ENCODE measurements around the gene FILIP1L. TPM values are rescaled to one million over a fixed set of nuclear protein-coding genes. Genes with fewer than 3 reads are reported as not detected.
A peak's percentile ranks its signal among the peaks of the same experiment; 100 is the strongest.

The FILIP1L gene
- total and polyA plus RNA-seq, 2 of the 13 experiments (the other 11 are each of a cell fraction or from before 2014, with no cell fraction given), result 8.1 to 187 TPM

GRCh38 chr3:99817437-99818240 lies 296.7 kb downstream of the FILIP1L start, which contains the start of gene CMSS1 (continued):
- no peak for TF ChIP-seq ZNF775 (CRISPR knock-in tag; IDR thresholded peaks at IDR 0.05; ENCODE audit: borderline replicate concordance)
- TF ChIP-seq TAF15 (IDR thresholded peaks at IDR 0.05; ENCODE audit: low read depth, low read length, poor library complexity, severe bottlenecking), result no peak
- TF ChIP-seq AKNA (CRISPR knock-in tag; IDR thresholded peaks at IDR 0.05; ENCODE audit: borderline replicate concordance), result no peak
- TF ChIP-seq SYNCRIP (IDR thresholded peaks at IDR 0.05; ENCODE audit: insufficient read depth, low read depth, low read length), result no peak
- no peak for TF ChIP-seq SRSF4 (IDR thresholded peaks at IDR 0.05; ENCODE audit: low read depth, low read length, poor library complexity, severe bottlenecking)
- TF ChIP-seq ZNF280D (CRISPR knock-in tag; IDR thresholded peaks at IDR 0.05), result peak; percentile 63; the same call in 1 of the 2 replicates
- peak; percentile 39; the same call in 1 of the 2 replicates for TF ChIP-seq ZNF275 (CRISPR knock-in tag; IDR thresholded peaks at IDR 0.05; ENCODE audit: borderline replicate concordance)
- peak; percentile 34; the same call in 1 of the 2 replicates for TF ChIP-seq ZNF777 (CRISPR knock-in tag; IDR thresholded peaks at IDR 0.05)
- TF ChIP-seq AKAP8 (CRISPR knock-in tag; IDR thresholded peaks at IDR 0.05), result peak; percentile 74; the same call in 1 of the 2 replicates
- TF ChIP-seq ZNF124 (CRISPR knock-in tag; IDR thresholded peaks at IDR 0.05), result no peak
- peak; percentile 93 for TF ChIP-seq FOXC1 (CRISPR knock-in tag; IDR thresholded peaks at IDR 0.05; ENCODE audit: borderline replicate concordance)
- peak; percentile 65; the same call in 1 of the 2 replicates for TF ChIP-seq ZNF782 (CRISPR knock-in tag; IDR thresholded peaks at IDR 0.05; ENCODE audit: borderline replicate concordance)
- TF ChIP-seq ARHGAP35 (CRISPR knock-in tag; IDR thresholded peaks at IDR 0.05; ENCODE audit: borderline replicate concordance), result no peak
- peak; percentile 78 for TF ChIP-seq MNT (IDR thresholded peaks at IDR 0.05)
- TF ChIP-seq POLR2G (IDR thresholded peaks at IDR 0.05; ENCODE audit: low read depth, low read length), result peak; percentile 77
- no peak for TF ChIP-seq NPAS2 (CRISPR knock-in tag; IDR thresholded peaks at IDR 0.05; ENCODE audit: borderline replicate concordance)

All from HepG2 (cell line).